Embryonic facial prominence (tissue), 1 donor: Measurements from ENCODE around the gene PTCD2.
"Not testable (repeated sequence)": the region's sequence is repeated elsewhere in the genome, so short reads cannot be mapped to it uniquely, and the experiment has no call there.

Source experiments
- DNase-seq: peaks from one replicate; pipeline ENCODE4 v3.0.0-alpha.2; 2016; ENCODE audit errors: extremely low spot score

PTCD2 gene

DNA sequence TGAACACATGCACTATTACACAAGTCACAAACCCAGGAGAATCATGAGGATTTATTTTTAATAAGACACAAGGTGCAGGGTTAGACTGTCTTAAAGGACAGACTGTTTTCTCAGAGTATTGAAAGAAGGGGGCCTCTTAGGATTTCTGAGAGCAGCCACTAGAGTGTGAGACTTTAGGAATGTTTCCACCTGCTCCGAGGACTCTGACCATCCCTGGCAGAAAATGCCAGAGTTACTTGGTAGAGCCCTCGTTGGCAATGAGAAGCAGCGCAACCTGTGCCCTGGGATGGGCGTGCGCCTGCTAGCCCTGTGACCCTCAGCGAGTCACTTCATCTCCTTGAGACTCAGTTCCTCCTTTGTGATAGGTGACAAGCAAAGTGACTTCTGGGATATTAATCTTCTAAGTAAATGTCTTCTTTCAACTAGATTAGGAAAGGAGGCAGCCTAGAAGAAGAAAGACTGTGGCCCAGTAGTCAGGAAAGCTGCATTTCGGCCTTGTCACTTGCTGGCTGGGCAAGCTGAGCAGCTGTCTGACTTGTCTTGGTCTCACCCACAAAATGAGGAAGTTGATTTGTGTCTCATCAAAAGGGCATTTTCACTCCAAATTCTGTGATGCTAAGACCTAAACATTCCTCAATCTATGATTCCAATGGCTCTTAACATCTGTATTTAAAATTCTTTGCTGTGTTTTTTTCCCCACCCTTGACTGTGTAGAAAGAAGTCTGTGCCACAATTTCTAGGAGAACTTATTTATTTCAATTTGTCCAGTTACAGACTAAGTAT is 60.5 kb downstream of the PTCD2 start:
- DNase-seq = no peak

DNA sequence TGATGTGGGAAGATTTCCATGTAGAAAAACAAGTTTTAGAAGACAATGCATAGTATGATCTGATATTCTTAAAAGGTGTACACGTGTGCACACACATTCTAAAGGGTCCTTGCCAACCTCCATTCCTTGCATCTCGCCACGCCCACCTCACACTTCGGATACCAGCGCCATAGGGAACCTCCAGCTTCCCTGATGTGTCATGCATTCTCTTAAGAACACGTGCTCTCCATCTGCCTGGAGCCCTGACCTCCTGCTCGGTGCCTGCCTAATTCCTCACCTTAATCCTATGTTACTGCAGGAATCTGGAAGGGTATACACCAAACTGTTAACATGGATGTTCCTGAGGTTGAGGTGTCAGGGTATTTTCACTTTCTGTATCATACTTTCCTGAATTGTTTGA is 63.1 kb downstream of the PTCD2 start:
- no peak for DNase-seq

DNA sequence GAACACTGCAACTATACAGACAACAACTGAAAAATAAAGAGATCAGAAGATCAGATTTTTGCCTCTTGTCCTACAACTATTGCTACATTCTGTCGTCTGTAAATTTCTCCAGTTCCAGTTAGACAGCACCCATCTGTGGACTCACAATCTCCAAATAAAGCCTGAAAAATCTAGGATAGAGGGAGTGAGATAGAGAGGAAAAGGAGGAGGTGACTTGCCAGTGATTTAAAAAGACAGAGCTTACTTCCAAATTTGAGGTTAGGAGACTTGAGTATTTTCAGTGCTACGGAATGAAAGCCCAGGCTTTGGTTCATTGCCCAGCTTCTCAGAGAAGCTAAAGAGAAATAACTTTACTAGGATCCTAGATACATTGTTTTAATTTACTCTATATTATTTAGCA is 63.6 kb downstream of the PTCD2 start:
- DNase-seq = no peak

DNA sequence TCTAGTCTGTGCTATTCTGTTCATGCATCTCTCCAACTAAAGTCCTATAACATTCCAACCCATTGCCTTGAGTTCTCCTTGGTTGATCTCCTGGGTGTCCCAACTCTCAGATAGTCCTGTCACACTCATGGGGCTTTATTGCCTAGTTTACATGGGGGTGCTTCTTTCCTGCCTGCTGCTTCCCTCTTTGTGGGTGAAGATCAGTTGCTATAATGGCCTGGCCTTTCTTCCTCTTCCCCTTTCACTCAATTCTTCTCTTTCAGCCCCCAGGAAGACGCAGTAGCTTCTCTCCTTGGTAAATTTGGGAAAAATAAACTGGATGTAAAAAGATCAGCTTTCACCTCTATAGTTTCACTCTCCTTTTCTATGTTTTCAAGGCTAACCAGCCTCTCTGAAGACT is 66.5 kb downstream of the PTCD2 start:
- no peak for DNase-seq

DNA sequence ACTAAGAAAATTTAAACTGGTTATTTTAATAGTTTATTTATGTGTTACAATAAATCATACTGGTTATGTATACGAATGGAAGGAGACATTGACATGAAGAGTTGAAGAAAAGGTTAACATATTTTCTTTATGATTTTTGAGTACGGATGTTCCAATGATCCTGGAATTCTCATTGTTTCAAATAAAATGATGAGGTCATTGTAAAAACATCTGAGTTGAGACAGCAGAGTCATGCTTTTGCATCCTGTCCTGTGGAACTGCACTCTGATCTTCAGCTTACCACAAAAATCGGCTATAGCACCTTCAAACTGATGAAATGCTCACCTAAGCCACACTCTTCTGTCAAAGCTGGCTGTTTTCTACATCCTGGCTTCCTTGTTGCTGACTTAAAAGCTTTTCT is 67.8 kb downstream of the PTCD2 start:
- DNase-seq = no peak

DNA sequence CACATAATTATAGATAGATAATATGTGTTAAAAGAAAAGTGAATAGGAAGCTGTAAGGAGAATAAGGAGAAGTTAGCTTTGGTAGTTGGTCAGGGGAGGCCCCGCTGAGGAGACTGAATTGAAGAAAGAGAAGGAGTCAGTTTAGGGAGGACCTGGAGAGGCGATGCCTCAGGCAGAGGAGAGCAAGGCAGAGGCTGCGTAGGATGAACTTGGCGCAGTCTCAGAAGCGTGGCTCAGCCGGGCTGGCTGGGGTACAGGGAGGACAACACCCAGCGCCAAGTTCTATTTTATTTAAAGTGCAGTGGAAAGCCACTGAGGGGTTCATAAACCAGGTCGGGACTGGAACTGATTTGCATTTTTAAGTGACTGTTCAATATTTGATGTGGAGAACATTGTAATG is 68.5 kb downstream of the PTCD2 start:
- DNase-seq = no peak

DNA sequence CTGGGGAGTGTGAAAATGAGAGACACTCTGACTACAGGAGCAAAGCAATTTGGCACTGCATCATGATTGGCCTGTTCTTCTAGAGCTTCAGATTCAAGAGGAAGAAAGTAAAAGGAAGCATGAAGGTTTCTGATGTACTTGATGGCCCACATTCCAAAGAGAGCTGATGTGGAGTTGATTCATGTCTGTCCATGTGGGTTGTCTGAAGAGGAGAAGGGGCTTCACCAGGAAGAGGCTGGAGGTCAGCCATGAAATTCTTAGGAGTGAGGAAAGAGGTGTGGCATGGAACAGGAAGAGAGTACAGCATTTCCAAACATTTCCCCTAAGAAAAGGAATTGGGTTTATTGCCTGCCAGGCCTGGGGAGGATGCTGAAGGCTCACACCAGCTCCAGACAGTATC is 70.7 kb downstream of the PTCD2 start:
- DNase-seq = no peak

DNA sequence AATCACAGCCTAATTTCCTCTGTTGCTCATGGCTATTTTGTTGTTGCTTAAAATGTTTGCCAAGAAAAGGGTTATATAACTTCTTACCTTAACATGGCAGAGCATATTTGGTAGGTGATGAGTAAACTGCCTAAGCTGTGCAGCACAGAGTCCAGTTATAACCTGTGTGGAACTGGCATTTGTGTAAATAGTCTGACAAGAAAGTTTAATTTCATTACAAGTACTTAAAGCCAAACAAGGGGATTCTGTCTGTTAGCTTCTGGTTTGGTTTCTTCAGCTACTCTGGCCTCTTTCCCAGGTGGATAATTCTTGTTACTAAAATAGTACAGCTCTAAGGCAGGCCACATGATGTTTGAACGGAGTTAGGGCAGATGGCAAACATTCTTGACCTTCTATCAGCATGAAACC is 72.2 kb downstream of the PTCD2 start:
- no peak for DNase-seq

DNA sequence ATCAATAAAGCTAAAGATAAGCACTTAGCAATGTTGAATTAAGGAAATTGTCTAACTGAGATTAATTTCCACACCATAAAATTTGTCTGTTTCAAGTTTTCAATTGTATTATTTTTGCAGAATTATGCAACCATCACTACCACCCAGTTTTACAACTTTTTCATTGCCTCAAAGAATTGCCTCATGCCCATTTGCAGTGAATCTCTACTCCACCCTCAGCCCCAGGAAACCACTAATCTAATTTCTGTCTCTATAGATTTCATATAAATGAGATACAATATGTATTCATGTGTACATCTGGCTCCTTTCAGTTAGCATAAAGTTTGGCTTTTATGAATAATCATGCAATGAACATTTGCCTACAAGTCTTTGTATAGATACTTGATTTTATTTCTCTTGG is 72.9 kb downstream of the PTCD2 start:
- DNase-seq = no peak

DNA sequence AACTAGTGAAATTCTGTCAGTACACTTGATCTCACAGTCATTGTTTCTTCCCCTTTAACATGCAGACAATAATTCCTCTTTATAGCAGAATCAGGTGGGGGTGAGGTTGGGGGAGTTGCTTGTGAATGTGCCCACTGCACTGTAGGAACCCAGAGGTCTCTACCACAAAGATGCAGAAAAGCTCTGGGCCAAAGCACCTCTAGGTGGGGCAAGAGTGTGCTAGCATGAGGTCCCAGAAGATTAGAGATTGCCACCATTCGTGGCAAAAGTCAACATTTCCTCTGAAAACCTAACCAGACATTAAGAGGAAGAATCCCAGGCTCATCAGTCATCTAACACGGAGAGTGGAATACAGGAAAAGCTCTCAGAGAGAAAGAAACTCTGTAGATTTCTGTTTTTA is 74.5 kb downstream of the PTCD2 start:
- no peak for DNase-seq

DNA sequence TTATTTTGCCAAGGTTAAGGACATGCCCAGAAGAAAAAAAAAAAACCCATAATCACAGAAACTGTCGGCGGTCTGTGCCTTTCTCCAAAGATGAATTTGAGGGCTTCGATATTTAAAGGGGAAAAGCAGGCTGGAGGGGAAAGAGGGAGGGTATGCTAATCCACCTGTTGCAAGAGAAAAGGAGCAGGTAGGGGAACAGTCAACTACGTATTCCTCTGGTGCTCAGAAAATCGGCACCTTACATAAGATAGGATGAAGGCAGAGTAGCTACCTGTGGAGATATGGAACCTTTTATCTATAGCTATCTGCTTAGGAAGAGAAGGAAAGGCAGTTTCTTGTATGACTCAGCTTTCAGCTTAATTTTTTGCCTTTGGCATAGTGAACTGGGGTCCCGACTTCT is 77.7 kb downstream of the PTCD2 start:
- DNase-seq = no peak

DNA sequence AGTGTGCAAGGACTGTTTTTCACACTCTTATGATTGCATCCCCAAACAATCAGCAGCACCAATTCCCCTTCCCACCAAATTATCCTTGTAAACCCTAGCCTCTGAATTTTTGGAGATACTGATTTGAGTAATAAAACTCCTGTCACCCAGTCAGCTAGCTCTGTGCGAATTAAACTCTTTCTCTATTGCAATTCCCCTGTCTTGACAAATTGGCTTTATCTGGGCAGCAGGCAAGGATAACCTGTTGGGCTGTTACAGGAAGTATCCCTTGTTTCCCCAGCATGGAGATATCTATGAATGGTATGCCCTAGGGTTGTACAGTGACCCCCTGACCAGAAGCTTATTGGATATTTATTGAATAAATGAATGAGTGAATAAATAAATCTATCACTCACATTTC is 80.8 kb downstream of the PTCD2 start:
- DNase-seq = no peak

DNA sequence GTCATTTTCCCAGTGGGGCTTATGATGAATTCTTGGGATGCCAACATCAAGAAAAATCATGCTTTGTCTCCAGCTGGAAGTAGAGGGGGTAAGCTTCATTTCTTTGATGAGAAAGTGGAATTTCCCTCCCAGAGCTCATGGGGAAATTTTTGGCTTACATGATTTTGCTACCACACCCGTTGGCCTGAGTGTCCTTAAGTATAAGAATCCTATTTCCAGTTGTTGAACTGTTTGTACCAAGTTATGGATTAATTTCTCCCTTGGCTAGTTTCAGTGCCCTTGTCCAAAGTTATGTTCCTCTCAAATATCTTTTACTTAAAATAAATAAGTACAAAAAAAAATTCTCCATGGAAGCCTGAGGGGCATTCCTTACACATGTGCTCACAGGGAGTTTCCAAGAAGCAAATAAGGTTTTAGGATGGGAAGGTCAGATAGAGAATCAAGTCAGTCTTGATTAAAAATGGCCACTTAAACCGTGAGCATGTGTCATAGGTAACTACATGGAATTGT is 82.3 kb downstream of the PTCD2 start:
- DNase-seq = no peak

DNA sequence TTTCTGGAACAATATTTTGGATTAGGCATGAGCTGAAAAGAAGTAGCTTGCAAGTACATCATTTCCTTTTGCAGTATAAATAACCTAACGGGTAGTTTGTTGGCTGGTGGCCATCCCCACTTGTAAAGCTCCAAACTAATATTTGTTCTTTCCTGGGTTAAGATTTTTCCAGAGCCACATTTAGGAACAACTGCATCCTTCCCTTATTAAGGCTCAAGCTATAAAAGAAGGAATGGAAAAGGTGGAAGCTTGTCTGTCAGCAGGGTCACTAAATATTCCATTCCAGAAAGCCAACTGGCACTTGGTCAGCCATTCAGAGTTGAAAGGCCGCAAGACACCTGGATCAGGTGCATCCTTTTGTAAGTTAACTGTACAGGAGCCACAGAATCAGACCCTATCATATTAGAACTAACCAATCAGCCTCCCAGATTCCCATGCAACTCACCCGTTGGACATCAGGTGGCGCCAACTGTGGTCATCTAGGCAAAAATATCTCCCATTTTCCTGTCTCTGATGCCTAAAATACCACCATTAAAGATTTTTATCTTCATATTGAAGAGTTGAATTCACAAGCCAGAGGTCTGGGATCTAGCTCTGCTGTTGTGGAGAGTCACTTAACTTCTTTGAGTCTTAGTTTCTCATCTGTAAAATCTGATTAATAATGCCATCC is 82.9 kb downstream of the PTCD2 start:
- DNase-seq = no peak

DNA sequence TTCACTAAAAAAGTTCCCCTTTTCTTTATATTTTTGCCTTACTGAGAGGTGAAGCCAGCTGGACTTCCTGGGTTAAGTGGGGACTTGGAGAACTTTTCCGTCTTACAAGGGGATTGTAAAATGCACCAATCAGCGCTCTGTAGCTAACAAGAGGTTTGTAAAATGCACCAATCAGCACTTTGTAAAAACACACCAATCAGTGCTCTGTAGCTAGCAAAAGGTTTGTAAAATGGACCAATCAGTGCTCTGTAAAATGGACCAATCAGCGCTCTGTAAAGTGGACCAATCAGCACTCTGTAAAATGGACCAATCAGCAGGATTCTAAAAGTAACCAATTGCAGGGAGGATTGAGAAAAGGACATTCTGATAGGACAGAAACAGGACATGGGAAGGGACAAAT is 84.6 kb downstream of the PTCD2 start:
- not testable (repeated sequence) for DNase-seq

DNA sequence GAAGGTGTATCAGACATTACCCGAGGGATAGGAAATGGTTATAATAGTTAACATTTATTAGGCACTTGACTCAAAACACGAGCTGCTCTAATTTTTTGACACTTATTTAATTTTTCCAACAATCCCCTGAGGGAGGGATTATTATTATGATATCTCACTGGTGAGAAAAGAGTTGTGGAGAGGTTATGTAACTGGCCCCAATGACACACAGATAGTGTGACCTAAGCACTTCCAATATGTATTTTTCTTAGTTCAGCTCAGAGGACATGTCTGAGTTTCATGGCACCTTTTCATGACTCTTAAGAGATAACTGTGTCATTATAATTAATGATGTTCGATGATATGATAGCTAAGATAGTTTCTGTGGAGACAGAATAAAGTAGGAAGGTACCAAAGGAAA is 86.9 kb downstream of the PTCD2 start:
- DNase-seq = no peak

DNA sequence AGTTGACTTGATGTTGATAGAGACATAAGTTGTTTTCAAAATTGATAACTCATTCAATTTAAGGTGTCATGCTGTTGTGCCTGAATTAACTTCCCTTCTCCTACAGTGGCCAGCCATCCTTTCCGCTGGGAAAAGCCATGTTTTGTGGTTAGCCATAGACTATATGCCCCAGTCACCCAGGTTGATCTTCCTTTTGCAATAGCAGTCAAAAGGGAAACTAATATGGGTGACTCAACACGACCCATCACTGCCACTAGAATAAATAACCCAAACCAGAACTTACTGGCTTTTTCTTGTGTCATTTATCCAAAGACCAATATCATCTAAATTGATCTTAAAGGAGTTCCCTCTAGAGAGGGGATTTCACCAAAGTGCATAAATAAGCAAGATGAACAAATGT is 87.4 kb downstream of the PTCD2 start:
- DNase-seq = no peak

DNA sequence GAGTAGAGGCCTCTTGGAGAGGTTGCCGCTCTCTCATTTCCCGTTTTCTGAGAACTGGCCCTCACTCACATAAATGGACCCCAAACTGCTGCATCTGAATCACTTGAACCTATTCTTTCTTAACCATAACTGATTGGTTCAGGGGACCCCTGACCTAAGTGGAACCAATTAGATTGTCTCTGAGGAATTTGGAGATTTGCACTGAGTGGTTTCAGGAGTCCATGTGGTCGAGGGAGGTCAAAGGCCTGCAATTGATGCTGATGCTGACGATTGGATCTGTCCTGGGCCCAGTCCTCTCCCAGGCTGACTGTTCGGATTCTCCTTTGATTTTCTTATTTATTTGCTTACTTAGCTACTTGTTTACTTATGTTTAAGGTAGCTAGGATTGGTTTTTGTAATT is 88.0 kb downstream of the PTCD2 start:
- no peak for DNase-seq

DNA sequence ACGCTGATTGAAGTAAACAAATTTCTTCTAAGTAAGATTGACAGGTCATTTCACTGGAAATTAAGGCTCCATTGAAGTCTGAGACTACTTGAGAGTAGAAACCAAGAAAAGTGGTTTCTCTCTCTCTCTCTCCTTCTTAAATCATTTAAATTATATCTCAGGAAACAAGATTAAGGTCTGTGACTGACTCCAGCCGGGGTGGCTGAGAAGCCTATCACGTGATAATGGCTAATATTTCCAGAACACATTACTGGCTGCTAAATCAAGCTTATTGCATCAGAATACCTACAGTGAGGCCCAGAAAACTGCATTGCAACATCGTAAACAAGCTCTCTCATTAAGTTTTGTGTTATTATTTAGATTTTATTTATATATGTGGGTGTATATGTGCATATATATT is 88.4 kb downstream of the PTCD2 start:
- DNase-seq = no peak

DNA sequence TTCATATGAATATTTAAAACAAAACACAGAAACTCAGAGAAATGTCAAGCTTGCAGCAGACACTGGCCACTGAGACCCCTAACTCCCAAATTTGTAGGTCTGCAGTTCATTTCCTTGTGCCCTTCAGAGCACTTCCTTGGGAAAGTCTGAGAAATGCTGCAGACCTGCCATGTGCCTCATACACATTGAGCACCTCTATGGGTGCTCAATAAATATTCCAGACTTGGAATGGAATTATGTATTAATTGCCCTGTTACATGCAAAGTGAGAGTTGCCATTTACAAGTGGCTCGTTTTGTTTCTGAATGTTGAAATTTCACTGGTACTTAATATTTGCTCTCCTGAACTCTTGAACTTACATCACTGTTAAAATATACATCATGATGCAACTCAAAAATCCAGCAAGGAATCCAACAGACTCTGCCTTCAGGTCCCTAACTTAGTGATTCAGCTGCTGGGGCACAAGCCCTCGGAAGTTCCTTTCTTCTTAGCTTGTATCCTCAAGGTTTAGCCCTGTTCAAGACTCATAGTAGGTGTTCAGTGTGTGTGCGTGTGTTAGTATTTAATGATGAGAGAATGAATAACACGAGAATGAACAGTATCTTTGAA is 90.6 kb downstream of the PTCD2 start:
- DNase-seq = no peak

DNA sequence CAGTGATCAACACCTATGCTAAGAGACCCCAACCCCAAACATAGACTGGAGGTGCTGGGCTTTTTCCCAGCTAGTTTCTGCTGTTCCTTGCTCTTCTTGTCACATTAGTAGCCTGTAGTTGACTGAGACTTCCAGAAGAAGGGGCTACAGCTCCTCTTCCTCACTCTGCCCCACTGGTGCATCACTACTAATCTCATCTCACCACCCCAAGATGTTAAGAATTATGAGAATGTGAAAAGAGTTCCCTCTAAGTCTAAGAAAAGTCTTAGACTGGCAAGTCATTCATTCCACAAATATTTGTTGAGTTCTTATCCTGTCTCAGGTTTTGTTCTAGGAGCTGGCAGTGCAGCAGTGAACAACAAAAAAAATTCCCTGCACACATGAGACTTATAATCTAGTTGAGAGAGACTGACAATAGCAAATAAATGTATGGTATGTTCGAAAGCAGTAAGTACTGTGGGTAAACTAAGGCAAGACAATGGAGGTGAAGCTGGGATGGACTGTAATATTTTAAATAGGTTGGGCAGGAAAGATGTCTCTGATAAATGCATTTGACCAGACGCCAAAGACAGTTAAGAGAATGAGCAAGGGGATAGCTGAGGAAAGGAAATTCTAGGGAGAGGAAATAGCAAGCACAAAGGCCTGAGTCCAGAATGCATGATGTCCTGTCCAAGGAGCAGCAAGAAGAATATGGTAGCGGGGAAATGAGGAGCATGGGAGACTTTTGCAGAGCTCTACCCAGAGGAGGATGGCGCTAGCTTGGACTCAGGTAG is 92.3 kb downstream of the PTCD2 start:
- no peak for DNase-seq

DNA sequence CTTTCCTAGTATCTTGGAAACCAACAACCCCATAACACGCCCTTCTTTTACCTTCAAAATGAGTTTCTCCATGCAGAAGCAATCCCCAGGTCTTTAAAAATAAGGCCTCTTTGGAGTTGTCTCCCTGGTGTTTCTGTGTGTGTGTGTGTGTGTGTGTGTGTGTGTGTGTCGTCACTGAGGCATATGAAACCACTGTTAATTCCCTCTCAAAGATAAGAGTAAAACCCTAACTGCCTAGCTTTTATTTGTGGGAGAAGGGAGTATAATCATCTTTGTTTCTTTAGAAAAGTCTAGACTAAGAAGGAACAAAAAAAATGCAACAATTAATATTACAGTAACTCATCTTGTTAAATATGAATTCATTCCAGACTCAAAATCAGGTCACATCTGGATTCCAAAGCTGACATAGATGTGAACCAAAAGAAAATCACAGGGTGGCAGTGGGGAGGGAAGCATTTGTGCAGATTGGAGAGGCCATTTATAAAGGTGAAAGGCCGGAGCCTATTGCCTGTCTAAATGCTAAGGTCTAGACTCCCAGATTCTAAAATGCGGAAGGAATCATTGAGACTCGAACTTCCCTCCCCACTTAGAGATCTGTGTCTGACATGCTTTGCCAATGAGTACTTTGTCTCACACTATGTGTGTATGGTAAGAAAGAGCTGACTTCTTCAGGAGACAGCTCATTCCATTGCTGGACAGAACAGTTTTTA is 95.6 kb downstream of the PTCD2 start:
- DNase-seq = no peak
